ENCODE measurements around the gene VTI1A.

The VTI1A gene

GRCh38 chr10:112792487-112793201, 345.6 kb downstream of the VTI1A start:
- DNase-seq: no peak

GRCh38 chr10:112793202-112793921, 346.3 kb downstream of the VTI1A start:
- no peak for DNase-seq

GRCh38 chr10:112794201-112794600, 347.2 kb downstream of the VTI1A start:
- no peak for DNase-seq

- no peak for DNase-seq
These were observed 348.1 kb downstream of the VTI1A start for GRCh38 chr10:112795067-112795466.

- DNase-seq: no peak
These were observed 350.2 kb downstream of the VTI1A start for GRCh38 chr10:112797197-112797596.

GRCh38 chr10:112797855-112798254, 350.8 kb downstream of the VTI1A start:
- DNase-seq: no peak

GRCh38 chr10:112799038-112799437, 352.0 kb downstream of the VTI1A start:
- DNase-seq: no peak

GRCh38 chr10:112799726-112800510, 352.9 kb downstream of the VTI1A start:
- no peak for DNase-seq

GRCh38 chr10:112801004-112801403, 354.0 kb downstream of the VTI1A start:
- no peak for DNase-seq

- DNase-seq: no peak
These were observed 354.7 kb downstream of the VTI1A start for GRCh38 chr10:112801748-112802147.

- DNase-seq: no peak
These were observed 355.5 kb downstream of the VTI1A start for GRCh38 chr10:112802411-112803022.

- DNase-seq: no peak
These were observed 357.0 kb downstream of the VTI1A start for GRCh38 chr10:112803961-112804401.

GRCh38 chr10:112805254-112805590, 358.2 kb downstream of the VTI1A start:
- no peak for DNase-seq

- no peak for DNase-seq
These were observed 358.7 kb downstream of the VTI1A start for GRCh38 chr10:112805701-112806100.

GRCh38 chr10:112807013-112807412, 360.0 kb downstream of the VTI1A start:
- DNase-seq: no peak

GRCh38 chr10:112809736-112810135, 362.7 kb downstream of the VTI1A start:
- no peak for DNase-seq

- no peak for DNase-seq
These were observed 363.7 kb downstream of the VTI1A start for GRCh38 chr10:112810711-112811151.

GRCh38 chr10:112811741-112812551, 364.9 kb downstream of the VTI1A start:
- DNase-seq: no peak

- DNase-seq: no peak
These were observed 365.6 kb downstream of the VTI1A start for GRCh38 chr10:112812586-112812985.

GRCh38 chr10:112813866-112814591, 367.0 kb downstream of the VTI1A start:
- DNase-seq: no peak

GRCh38 chr10:112815269-112816032, 368.4 kb downstream of the VTI1A start:
- DNase-seq: no peak

All from stimulated activated CD4-positive, alpha-beta T cell treated with anti-CD3 and anti-CD28 coated beads, Interleukin-2, amount 100 ng/mL, for 24 hours (primary cell).